Uterus (tissue), 4 donors: Measurements from ENCODE around the gene NCAM1. TPM values are rescaled to one million over a fixed set of nuclear protein-coding genes. Genes with fewer than 3 reads are reported as not detected.
A peak's percentile ranks its signal among the peaks of the same experiment; 100 is the strongest.
"Not testable (repeated sequence)": the region's sequence is repeated elsewhere in the genome, so short reads cannot be mapped to it uniquely, and the experiment has no call there.

Source experiments
- DNase-seq, 2 donors: peaks; one replicate each; pipeline ENCODE4 v3.0.0-alpha.2; 2019 to 2020
- H3K27ac ChIP-seq, 2 donors: fragments of 200-600 bp; sonication (generic); 1 replicate in 1 of 2; 2 replicates in 1 of 2; pipeline ENCODE4 v1.5.1; 2016 to 2018
- H3K27me3 ChIP-seq, 2 donors: fragments of 200-600 bp; sonication (generic); one replicate each; pipeline ENCODE4 v1.5.1; 2018 to 2019; ENCODE audit warnings: control low read depth in 1 of 2
- H3K36me3 ChIP-seq, 2 donors: fragments of 200-600 bp; sonication (generic); one replicate each; pipeline ENCODE4 v1.5.1; 2019; ENCODE audit warnings: control low read depth in 1 of 2
- H3K4me1 ChIP-seq, 2 donors: fragments of 200-600 bp; sonication (generic); one replicate each; pipeline ENCODE4 v1.5.1; 2018 to 2019; ENCODE audit warnings: control low read depth in 1 of 2
- H3K4me3 ChIP-seq, 2 donors: fragments of 200-600 bp; sonication (generic); 1 replicate in 1 of 2; 2 replicates in 1 of 2; pipeline ENCODE4 v1.5.1; 2018 to 2019; ENCODE audit warnings: mild to moderate bottlenecking in 1 of 2
- H3K9me3 ChIP-seq, 2 donors: fragments of 200-600 bp; sonication (generic); one replicate each; pipeline ENCODE4 v1.5.1; 2019; ENCODE audit warnings: control low read depth in 1 of 2
- CTCF ChIP-seq, 4 experiments: fragments of 200-600 bp in 2 of 4; fragments of 450-650 bp in 2 of 4; sonication (generic) in 2 of 4; IDR thresholded peaks; one replicate each; pipeline ENCODE4 v1.5.1; 2016 to 2019; ENCODE audit warnings: antibody characterized with exemption in 4 of 4, mild to moderate bottlenecking in 2 of 4, moderate library complexity in 1 of 4
- POLR2A ChIP-seq, 2 donors: fragments of 450-650 bp; IDR thresholded peaks; one replicate each; pipeline ENCODE4 v1.6.1; 2016; ENCODE audit warnings: antibody characterized with exemption in 2 of 2, mild to moderate bottlenecking in 1 of 2, moderate library complexity in 1 of 2
- intact Hi-C: fragments of 100-400 bp; cut with DNase I; formaldehyde crosslinking; loops from one replicate; pipeline ENCODE4 v1.15.1; 2023; ENCODE audit warnings: low total_unique reads
- total RNA-seq, 4 donors: library from RNA; depleted of rRNA in 3 of 4; stranded (reverse); fragments of >200 nt in 3 of 4; gene quantifications; one replicate each; pipeline versions ENCODE4 v1.1.0 to v1.2.4, GENCODE V29; 2014 to 2023
- donor health status: DM: yes; HTN: yes; CAD: no.

NCAM1 gene
- total RNA-seq, 4 donors from 2014 or later, result 54.4 to 210 (median 171) TPM

DNA sequence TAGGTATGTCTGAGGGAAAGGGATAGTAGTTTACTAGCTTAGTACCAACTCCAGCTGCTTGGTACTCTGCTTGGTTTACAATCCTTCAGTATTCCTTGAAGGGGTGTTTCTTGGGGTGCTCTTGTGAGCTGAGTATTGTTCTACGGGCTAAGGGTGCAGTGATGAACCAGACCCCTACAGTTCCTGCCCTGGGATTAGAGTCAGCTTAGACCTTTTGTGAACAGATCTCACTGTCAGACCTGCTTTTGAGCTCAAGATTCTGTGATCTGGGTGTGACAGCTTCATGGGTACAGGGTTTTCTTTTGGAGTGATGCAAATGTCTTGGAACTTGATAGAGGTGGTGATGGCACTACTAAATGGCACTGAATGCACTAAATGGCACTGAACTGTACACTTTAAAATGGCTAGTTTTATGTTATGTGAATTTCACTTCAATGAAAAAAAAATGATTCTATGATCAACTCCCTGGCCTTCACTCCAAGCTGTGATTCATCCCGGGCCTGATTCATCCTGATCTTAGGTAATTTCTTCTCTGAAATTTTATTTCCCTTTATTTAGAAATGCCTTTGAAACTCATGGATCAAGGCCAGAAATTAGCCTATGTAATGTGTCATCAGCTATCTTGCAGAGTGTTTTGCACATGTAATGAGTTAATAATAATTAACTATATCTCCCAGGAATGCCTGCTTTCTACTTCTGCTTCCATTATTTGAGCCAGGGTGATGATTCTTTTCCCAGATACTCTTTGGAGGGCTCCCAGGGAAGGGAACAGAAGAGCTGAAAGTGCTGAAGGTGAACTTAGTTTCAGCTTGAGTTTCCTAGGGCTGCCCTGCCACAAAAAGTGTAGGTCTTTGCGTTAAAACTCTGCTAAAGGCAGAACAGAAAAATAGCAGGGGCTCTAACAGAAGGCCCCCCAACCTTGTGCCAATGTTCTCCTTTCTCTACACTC, 87.9 kb downstream of the NCAM1 start:
- Histone ChIP-seq H3K9me3 (no peaks in the 10 kb centered on the region), H3K4me3 (no peak overlapping the region), H3K4me1 (no peaks in the 10 kb centered on the region), H3K36me3 (no peaks in the 10 kb centered on the region), H3K27me3 (no peaks in the 10 kb centered on the region), H3K27ac (peak overlapping the region in 1 of 2 donors; percentile 74)
- peak in 1 of 2 donors; percentile 51 for DNase-seq
- no peak for TF ChIP-seq POLR2A (IDR thresholded peaks at IDR 0.05)
- no peak for TF ChIP-seq CTCF (IDR thresholded peaks at IDR 0.05)
- intact Hi-C loops, result no loop called here

GRCh38 chr11:113053042-113053441, 91.8 kb downstream of the NCAM1 start:
- DNase-seq, H3K36me3 ChIP-seq, H3K27me3 ChIP-seq, H3K9me3 ChIP-seq, intact Hi-C loops, H3K27ac ChIP-seq, H3K4me3 ChIP-seq, H3K4me1 ChIP-seq: not testable (repeated sequence)

- Histone ChIP-seq H3K4me3 (no peak overlapping the region), H3K36me3 (no peaks in the 10 kb centered on the region), H3K27me3 (no peaks in the 10 kb centered on the region), H3K4me1 (no peaks in the 10 kb centered on the region), H3K27ac (no peak overlapping the region), H3K9me3 (no peaks in the 10 kb centered on the region)
- intact Hi-C loops, result no loop called here
- TF ChIP-seq CTCF (IDR thresholded peaks at IDR 0.05) (no peak), POLR2A (IDR thresholded peaks at IDR 0.05) (no peak)
- DNase-seq, result no peak
Observed at GRCh38 chr11:113057038-113057437, 95.8 kb downstream of the NCAM1 start.

GRCh38 chr11:113059548-113059947, 98.3 kb downstream of the NCAM1 start:
- Histone ChIP-seq H3K9me3 (no peaks in the 10 kb centered on the region), H3K36me3 (no peaks in the 10 kb centered on the region), H3K4me3 (no peak overlapping the region), H3K4me1 (no peaks in the 10 kb centered on the region), H3K27me3 (no peaks in the 10 kb centered on the region), H3K27ac (peak overlapping the region in 1 of 2 donors; percentile 33)
- TF ChIP-seq CTCF (IDR thresholded peaks at IDR 0.05) (no peak), POLR2A (IDR thresholded peaks at IDR 0.05) (no peak)
- DNase-seq, result no peak
- intact Hi-C loops, result no loop called here

DNA sequence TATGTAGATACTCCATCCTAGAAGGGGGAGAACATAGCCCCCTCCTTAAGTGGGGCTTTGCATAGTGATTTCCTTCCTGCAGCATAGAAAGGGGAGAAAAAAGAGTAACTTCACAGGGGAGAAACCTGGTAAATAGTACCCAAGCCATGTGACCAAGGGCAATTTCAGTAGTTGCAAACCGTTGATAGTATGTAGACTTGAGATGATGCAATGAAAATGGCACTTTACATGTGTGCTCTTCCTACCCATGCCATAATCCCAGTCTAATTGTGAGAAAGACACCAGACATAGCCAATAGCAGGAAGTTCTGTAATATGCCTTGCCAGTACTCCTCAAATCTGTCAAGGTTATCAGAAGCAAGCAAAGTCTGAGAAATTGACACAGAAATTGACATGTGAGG, 104.1 kb downstream of the NCAM1 start:
- TF ChIP-seq CTCF (IDR thresholded peaks at IDR 0.05) (no peak), POLR2A (IDR thresholded peaks at IDR 0.05) (no peak)
- no peaks in the 10 kb centered on the region for H3K9me3 ChIP-seq
- intact Hi-C loops, result no loop called here
- no peaks in the 10 kb centered on the region for H3K36me3 ChIP-seq
- no peaks in the 10 kb centered on the region for H3K4me1 ChIP-seq
- no peak for DNase-seq
- no peaks in the 10 kb centered on the region for H3K27me3 ChIP-seq
- H3K4me3 ChIP-seq, result no peak overlapping the region
- H3K27ac ChIP-seq, result no peak overlapping the region
